Posterior cingulate gyrus (tissue), 11 donors: Measurements from ENCODE around the gene TES.

ENCODE experiments used
- DNase-seq, 10 donors: peaks; one replicate each; pipeline versions ENCODE4 v3.0.0 to v3.0.0-alpha.2; 2020 to 2021; ENCODE audit warnings: mixed read lengths in 3 of 10
- intact Hi-C: fragments of 100-400 bp; cut with DNase I; formaldehyde crosslinking; loops from one replicate; pipeline ENCODE4 v1.15.1; 2023

The TES gene

DNA sequence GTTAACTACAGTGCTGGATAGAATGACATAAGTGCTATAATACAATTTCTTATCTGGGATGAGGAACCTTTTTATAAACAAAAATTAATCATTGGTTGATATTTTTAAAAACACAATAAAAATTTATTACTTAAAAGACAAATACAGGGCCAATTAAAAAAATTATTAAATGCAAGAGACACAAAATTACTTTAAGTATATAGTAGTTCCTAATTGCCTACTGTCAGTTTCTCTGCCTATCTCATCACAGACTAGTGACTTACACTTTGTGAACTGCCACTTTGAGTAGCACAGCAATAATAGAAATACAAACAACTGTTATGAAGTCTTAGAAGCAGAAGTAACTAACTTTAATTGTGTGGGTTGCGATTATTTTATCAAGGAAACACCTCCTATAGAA, 8.4 kb downstream of the TES start:
- intact Hi-C loops, result no loop called here
- DNase-seq, result no peak

DNA sequence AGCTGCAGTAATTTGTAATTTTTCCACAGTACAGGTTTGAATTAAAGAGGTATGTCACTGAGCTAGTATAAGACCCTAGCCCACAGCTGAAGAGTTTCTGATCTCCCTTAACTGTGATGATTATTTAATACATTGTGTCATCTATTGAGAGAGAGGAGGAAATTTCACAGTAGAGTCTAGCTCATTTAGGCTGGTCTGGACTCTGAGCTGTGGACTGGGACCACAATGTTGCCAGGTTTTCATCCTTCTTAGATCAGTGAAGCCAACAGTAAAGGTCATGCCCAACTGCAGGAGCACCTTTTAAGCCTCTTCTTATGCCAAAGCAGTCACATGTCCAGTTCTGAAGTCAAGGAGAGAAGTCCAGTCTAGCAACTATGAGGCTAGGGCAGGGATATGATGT, 8.9 kb downstream of the TES start:
- DNase-seq, result no peak
- intact Hi-C loops, result no loop called here

DNA sequence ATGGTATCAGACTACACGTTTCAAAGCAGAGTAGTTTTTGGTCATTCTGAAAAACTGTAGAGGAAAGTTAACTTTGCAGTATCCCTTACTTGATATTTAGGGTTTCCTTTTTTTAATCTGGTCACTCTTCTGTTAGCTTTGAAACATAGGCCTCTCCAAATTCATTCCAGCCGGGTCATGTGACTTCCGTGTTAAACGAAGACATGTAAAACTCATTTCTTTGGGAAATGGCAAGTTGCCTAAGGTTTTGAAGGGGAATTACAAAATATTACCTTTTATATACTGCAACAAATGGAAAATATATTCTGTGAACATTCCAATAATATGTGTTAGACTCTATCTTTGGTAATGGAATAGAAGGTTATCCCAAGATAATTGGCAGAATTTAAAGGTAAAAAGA, 9.5 kb downstream of the TES start:
- intact Hi-C loops, result no loop called here
- DNase-seq, result no peak

DNA sequence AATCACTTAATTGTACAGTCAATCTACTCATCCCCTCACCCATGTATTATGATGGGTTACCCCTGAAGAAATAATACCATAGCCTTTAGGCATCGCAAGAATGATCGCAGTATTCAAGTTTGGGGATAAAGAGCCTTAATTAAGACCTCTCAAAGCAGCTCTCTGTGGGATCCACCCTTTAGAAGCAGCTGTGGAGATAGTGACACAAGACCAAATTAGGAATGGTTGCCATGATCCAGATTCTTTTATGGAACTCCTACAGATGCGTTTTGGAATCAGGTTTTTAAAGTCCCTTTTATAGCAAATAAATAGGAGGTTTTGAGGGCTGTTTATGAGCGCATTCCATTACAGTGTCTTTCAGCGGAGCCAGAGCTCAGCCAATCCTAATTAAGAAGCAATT, 12.2 kb downstream of the TES start:
- no peak for DNase-seq
- intact Hi-C loops, result no loop called here

DNA sequence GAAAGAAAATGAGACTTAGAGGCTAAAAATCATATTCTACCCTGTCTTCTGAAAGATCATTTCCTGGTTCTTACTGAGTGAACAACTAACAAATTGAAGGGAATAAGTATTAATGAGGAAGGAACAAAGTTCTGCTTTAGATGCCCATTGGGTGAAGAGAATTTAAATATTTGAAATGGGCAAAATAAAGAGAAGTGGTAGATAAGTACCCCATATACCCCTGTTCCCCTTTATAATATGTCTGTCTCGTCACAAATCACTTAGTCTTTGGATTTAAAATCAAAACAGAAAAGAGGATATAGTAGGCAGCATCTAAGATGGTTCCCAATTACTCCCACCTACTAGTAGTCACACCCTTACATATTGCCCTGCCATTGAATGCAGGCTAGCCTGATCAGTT, 13.2 kb downstream of the TES start:
- intact Hi-C loops, result no loop called here
- no peak for DNase-seq

DNA sequence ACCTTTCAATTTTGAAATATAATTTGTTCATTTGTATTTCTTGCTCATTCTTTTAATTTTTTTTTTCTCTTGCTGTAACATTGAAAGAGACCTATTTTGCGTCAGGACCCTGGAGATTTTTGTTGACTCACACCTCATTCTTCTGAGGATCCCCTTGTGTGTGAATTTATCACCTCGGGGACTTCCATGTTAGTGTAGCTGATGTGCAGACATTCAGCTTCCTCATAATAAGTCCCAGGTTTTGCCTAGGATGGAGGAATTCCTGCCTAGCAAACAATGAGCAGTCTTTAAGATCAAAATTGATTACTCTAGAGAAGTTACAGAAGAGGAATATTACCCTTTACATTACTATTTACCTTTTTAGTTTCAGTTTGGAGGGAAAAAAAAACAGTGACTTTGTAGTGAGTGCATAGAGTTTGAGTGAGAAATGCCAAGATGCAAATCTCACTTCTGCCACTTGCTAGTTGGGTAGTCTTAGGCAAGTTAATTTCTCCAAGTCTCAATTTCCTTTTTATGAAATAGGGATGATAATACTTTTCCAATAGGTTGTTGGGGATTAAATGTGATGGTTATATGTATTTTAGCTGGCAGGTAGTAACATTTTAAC, 14.3 kb downstream of the TES start:
- DNase-seq, result no peak
- intact Hi-C loops, result no loop called here

DNA sequence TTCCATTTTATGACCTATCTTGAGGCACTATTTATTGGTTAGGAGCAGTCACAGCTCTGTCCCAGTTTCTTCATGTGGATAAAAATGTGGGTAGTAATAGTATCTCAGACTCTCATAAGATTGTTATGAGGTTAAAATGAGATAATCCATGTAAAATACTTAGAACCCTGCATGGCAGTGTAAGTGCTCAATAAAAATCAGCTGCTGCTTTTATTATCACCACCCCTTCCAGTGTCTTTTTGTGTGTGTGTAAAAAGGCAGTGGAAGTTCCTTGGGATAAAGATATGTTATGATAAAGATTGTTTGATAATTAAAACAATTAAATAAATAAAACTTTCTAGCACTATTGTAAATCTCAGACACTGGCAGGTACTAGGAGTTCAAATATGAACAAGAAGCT, 15.5 kb downstream of the TES start:
- intact Hi-C loops, result no loop called here
- no peak for DNase-seq

DNA sequence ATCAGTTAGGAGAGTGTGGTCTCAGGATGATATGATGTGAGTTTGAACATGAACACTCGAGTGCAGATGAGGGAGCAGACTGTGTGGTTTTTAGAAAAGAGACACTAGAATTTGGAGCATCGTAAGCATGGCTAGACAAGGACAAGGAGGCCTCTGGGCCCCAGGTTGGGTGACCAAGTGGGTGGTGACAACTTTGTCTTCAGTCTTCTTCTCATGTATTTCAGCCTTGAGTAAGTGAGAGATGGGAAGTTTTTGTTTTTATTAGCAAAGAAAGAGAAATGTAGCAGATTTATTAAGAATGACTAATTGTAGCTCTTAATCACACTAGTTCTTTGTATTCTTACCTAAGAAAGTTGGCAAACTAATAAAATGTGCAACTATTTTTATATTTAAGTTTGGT, 16.3 kb downstream of the TES start:
- intact Hi-C loops, result no loop called here
- no peak for DNase-seq

DNA sequence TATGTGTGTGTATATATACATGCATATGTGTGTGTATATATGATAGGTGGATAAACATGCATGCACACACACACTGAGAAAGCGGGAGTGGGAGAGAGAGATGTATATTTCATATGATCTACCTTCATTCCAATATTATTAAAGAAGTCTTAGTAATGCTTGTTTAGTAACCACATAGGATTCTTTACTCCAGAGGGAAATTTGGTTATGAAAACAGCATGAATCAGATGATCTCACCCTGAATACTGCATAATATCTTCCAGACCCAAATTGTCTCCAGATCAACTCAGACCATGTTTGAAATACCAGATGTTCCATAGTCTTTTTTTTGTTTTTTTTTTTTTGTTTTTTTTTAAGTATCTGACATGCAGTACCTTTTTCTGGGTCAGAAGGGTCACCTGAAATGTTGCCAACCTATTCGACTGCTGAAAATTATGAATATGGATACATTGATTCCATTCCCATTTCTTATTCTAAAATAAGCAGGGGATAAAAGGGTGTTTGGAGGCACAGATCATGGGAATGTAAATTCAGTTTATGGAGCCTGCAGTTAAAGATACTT, 17.4 kb downstream of the TES start:
- intact Hi-C loops, result no loop called here
- no peak for DNase-seq

DNA sequence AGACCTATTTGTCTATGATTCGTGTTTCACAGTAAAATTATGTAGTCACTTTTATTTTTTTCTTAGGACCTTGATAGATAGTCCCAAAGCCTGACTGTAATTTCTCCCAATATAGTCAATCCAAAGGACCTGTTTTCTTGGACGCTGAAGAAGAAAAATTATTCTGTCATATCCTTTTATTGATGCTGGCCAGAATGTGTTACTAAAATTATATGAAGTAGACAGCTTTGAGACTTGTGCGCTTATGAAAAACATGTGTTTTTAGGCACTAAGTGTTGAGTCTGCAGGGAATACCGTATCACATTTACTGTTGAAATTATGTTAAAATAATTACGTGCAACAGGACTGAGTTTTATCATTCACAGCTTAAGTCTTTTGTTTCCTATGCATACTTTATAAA, 17.9 kb downstream of the TES start:
- no peak for DNase-seq
- intact Hi-C loops, result no loop called here

DNA sequence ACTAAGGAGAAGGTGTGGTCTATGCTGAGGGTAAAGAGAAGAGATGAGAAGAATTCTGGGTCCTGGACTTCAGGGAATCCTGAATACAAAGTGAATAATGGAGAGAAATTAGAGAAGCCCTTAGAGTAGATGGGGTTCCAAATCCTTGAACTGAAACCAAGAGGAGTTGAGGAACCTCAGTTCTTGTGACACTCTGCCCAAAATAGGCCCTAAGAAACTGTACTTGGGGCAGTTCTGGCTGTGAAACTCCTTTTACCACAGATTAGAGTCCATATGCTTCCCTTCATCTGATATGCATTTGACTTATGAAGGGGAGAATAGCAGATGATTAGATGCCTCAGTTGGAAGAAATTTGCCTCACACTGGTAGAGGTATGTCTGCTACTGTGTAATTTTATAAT, 19.0 kb downstream of the TES start:
- DNase-seq, result no peak
- intact Hi-C loops, result no loop called here

DNA sequence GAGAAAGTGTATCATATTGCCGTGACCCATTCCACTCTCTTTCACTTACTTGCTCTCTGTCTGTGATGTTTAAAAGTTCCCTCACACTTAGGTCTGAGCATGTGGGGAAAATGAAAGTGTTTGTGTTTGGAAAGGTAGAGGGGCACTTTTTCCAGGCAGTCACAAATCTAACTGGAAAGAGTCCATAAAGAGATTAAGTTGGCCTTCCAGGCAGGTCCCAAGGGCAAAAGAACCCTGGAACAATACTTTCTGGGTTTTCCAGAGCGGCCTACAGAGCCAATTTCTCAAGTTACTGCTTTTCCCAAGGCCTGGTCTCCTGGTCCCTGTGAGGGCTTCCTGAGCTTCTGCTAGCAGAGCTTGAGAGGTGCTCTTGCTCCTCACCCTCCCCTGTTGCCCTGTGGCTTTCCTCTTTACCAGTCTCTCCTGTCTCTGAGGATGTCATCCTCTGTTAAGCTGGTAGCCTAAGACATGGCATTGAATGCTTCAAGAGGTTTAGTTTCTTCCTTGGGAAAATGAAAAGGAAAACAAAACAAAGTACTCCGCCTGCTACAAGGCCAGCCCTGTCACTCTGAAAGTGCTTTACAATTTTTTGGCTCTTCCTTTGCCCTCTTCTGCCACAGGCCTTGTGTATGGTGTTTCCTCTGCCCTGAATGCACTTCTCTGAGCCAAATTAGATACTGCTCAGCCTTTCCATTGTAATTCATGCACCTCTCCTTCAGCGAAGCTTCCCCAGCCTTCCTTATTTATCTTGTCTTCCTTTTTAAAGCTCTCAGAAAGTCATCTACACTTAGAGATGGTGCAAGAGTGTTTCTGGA, 20.1 kb downstream of the TES start:
- DNase-seq, result no peak
- intact Hi-C loops, result no loop called here

DNA sequence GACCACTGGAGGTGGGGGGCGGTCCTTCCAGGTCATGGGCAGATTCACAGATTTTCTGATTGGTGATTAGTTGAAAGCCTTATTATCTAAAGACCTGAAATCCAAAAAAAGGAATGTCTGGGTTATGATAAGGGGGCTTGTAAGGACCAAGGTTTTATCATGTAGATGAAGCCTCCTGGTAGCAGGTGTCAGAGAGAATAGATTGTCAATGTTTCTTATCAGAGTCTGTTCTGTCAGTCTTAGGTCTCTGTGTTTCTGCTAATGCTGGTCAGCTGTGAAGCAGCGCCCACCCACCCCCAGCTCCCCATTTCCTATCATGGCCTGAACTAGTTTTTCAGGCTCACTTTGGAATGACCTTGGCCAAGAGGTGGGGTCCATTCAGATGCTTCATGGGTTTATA, 21.2 kb downstream of the TES start:
- intact Hi-C loops, result no loop called here
- no peak for DNase-seq

DNA sequence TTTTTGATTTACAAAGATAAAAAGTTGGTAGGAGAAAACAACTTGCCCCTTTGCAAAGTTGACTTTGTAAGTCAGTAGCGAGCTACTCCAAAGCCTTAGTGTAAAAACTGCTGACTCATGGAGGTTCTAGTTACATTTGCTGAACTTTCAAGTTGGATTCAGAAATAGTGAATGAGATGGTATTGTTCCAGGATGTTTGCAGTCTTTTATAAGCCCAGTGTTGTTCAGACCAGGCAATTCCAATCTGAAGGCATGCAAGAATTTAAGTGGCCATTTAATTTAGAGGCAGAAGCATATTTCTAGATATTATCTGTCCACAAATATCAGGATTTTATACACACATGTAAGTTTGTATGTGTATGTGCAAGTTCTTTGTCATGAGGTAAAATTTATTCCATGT, 21.6 kb downstream of the TES start:
- no peak for DNase-seq

DNA sequence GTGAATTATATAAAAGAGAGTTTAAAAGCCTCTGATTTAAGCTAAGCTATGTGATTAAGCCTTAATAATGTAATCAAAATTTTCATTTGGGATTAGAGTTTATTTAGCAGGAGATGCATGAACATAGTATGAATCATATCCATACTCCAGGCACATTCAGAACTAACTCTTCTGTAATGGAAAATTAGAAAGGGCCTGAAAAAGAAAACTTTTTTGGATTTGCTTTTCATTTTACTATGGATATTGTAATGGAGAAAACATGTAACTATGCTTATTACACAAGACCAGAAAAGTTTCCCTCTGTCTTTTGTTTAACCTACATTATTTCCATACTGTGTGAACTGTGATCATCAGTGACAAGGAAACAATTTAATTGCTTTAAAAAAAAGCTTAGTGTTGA, 22.0 kb downstream of the TES start:
- intact Hi-C loops, result no loop called here
- no peak for DNase-seq

More for the DNA sequence above, 21.6 kb downstream of the TES start:
- intact Hi-C loops, result no loop called here

DNA sequence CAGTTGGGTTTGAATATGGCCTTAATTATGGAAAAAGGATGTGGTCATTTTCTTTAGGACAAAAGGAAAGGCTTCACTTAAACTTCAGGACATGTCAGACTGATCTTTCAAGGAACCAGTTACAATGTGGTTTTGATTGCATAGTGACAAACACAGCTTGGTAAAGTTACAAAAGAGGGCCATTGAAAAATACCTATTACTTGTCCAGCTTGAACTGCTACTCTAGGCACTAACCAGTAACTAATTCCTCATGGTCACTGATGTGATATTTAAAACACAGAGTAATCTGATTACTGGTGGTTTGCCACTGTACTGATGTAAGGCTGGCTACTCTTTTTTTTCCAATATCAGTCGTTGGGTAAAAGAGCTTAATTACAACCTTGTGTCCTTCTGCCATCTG, 22.6 kb downstream of the TES start:
- intact Hi-C loops, result no loop called here
- no peak for DNase-seq

DNA sequence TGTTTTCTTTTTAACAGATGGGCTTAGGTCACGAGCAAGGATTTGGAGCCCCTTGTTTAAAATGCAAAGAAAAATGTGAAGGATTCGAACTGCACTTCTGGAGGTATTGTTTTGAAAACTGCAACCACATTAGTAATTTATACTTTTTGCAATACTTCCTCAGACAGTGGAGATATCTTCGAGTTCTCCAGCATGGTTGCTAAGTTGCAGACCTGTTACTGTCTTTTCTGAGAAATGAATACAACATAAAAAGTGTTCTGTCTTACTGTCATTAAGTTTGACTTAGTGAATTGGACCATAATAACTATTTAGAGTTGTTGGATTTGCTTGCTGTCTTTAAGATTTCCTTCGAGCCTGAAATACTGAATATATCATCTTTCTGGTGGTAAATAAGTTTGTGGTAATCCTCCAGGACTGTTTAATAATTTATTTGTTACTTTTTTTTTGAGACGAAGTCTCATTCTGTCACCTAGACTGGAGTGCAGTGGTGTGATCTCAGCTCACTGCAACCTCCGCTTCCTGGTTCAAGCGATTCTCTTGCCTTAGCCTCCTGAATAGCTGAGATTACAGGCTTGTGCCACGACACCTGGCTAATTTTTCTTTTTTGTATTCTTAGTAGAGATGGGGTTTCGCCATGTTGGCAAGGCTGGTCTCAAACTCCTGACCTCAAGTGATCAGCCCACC, 24.3 kb downstream of the TES start:
- intact Hi-C loops, result no loop called here
- peak in 1 of 10 donors; percentile 14 for DNase-seq

DNA sequence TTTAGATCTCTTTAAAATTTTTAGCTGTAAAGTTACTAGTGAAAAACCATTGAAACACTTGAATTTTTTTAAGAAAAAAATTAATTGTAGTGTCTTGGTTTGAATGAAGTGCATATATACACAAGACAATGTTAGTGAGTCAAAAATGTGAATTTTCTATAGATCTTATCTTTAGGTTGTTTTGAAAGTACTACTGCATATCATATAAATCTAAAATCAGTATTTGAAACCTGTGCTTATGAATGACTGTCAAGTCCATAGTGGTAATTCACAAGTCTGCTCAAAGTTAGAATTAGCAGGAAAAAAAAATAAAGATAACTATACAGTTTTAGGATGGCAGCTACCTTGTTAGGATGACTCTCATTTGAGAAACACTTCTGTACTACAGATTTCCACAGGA, 25.0 kb downstream of the TES start:
- no peak for DNase-seq
- intact Hi-C loops, result no loop called here

DNA sequence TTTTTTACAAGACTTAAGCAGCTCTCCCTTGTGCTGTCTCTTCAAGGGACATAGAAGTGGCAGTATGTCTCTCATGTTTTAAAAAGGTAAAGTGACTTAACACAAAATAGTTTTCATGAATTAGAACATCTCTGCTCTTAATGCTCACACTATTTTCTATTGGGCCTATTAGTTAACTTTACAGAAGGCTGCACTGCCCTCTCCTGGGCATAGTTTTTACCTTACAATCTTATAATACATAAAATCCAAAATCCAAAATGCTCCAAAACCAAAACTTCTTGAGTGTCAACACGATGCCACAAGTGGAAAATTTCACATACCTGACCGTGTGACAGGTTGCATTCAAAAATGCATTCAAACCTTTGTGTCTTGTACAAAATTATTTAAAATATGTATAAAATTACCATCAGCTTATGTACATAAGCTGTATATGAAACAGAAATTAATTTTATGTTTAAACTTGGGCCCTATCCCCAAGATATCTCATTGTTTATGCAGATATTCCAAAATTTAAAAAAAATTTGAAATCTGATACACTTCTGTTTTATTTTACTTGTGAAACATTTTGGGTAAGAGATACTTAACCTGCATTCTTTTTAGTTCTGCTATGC, 25.8 kb downstream of the TES start:
- intact Hi-C loops, result loop anchor here (1.0 to 2.0 kb wide), 2 partner anchors 63 to 97 kb away; no protein-coding TSS in a partner anchor
- DNase-seq, result peak in 4 of 10 donors; percentile 22 to 54 (median 29)

DNA sequence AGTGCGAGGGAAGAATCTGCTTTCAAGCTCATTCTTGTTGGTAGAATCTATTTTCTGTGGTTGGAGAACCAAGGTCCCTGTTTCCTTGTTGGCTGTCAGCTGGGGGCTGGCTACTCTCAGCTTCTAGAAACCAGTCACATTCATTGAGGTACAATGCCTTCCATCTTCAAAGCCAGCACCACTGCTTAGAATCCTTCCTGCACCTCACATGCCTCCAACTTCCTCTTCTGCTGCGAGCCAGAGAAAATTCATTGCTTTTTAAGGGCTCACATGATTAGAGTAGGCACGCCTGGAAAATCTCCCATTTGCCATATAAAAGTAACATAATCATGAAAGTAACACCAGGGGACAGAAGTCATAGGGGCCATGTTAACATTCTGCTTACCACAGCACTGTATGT, 28.7 kb downstream of the TES start:
- intact Hi-C loops, result no loop called here
- DNase-seq, result peak in 1 of 10 donors; percentile 35

DNA sequence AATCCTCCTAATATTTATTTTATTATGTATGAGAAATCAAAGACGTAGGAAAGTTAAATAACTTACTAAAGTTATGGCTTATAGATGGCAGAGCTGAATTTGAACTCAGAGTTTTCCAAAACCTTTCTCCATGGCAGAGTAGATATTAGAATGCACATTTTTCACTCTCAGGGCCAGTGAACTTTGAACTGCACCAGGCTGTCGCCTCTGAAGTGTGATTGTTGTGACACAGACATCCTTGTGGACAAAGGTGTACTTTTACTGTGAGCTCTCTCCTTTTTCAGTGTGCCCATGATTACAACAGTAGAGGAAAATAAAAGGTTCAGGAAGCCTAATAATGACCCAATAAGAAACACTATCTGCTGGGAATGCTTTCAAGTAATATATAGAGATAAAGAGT, 29.1 kb downstream of the TES start:
- DNase-seq, result no peak
- intact Hi-C loops, result no loop called here
